Kidney tubule cell (primary cell): ENCODE measurements around the gene GALNT17.
A peak's percentile ranks its signal among the peaks of the same experiment; 100 is the strongest.
"Not testable (repeated sequence)": the region's sequence is repeated elsewhere in the genome, so short reads cannot be mapped to it uniquely, and the experiment has no call there.

Source experiments
- DNase-seq: peaks from one replicate; pipeline ENCODE4 v3.0.0-alpha.2; 2018; ENCODE audit warnings: low spot score

Gene GALNT17

DNA sequence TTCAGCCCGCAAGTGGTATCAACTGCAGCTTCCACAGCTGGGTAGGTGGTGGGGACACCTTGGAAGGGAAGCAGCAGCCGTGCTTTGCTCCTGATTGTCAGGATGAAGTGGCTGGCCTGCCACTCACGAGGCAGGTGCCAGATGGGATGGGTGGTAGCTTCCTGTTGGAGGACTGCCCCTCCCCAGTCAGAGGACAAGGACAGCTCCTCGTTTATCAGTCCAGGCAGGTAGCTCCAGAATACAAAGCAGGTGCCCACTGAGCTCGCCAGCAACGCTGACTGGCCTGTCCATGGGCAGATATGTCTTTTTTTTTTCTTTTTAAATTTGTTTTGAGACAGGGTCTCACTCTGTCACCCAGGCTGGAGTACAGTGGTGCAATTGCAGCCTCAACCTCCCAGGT, 431.3 kb downstream of the GALNT17 start:
- DNase-seq, result no peak

DNA sequence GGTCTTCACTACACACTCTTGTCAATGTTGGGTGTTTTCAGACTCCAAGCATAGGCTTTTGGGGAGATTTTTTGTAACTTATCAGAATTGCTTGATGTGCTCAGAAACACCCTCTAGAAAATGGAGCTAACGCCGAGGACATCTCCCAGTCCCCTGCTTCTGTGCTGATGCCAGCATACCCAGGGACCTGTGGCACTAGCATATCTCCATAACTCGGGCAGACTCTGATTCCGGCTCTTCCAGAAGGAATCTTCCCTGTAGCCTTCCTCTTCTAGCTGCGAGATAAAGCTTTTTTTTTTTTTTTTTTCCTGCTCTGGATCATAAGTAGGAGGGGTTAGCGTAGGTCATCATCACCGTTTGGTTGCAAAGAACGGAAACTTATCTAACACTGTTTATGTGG, 434.4 kb downstream of the GALNT17 start:
- no peak for DNase-seq

DNA sequence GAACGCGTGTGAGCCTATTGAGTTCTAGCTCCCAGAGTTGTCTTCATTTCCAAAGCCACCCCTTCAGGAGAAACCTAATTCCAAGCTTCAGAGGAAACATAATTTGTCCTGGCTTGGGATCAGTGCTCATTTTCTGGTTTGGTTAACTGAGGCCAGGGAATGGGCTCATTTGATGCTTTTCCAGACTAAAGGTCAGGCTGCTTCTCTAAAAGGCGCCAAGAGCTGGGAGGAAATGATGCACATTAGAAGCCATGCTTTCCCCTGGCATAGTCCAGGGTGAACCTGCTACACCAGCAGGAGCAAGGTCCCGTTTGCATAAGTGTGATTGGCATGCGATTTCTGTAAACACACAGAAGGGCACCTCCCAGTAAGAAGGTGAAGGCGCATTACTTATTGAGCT, 435.0 kb downstream of the GALNT17 start:
- DNase-seq, result no peak

DNA sequence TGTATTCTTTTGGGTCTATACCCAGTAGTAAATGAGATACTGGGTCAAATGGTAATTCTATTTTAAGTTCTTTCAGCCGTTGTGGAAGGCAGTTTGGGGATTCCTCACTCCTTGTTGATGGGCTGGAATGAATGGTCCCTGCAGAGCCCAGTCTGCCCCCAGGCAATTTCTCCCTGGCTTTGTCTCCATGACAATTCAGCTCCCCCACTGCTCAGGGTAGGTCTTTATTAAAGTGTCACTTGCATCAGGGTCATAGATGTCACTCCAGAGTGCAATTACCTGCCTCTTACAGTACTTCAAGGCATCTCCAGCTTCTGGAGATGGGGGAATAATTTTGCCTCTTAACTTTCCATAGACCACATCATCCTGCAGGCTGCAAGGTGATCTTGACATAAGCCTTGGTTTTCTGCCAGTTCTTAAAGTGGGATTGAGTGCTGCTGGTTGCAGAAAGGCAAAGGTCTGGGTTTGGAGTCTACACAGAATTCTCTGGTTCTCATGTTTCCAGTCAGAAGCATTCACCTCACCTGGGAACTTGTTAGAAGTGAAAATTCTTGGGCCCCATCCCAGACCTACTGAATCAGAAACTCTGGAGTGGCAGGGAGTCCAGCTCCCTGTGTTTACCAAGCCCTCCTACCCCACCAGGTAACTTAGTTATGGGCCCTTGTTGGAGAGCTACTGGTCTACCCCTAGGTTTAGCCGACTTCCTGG, 442.4 kb downstream of the GALNT17 start:
- DNase-seq, result no peak

DNA sequence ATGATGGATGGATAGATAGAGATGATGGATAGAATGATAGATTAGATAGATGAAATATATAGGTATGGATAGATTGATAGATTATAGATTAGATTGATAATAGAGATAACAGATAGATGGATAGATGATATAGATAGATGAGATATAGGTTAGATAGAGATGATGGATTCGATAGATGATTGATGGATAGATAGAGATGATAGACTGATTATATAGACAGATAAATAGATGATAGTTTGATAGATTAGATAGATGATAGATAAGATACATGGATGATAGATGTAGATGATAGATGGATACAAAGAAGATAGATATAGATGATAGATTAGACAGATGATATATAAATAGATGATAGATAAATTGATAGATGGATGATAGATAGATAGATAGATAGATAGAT, 448.1 kb downstream of the GALNT17 start:
- no peak for DNase-seq

DNA sequence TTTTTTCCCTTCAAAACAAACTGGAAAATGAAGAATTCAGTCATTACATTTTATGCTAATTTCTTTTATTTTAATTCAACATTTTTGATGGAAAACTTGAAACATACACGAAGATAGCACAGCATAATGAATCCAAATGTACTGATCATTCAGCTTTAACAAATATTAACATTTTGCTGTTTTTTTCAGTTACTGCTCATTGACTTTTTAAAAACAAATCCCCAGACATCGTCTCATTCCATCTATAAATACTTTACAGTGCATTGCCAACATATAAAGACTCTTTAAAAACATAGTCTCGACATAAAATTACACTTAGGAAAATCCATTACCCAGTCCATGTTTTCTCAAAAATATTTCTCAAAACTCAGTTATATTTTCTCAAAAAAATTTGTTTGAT, 452.3 kb downstream of the GALNT17 start:
- DNase-seq, result no peak

DNA sequence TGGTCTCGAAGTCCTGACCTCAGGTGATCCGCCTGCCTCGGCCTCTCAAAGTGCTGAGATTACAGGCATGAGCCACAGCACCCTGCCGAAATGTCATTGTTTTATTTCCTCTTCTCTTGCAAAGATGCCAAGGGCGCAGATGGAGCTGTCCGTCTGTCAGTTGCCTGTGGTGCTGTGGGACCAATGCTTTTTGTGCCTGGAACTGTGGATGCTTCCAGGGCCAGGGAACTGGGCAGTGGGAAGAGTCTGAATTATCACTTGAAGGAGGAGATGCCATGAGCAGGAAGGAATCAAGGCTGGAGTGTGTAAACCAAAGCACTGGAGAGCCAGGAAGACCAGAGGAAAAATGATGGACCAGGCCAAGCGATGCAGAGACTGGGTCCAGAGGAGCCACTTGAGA, 459.9 kb downstream of the GALNT17 start:
- no peak for DNase-seq

DNA sequence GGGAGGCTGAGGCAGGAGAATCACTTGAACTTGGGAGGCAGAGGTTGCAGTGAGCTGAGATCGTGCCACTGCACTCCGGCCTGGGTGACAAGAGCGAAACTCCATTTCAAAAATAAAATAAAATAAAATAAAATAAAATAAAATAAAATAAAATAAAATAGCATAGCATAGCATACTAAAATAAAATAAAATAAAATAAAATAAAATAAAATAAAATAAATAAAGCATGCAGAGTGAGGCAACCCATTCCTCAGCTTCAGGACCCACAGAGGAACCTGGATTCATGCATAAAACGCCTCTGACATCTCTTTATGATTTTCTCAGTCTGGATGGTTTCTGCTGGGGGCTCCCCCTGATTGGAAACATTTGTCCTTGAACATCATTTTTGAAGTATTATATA, 460.4 kb downstream of the GALNT17 start:
- not testable (repeated sequence) for DNase-seq

DNA sequence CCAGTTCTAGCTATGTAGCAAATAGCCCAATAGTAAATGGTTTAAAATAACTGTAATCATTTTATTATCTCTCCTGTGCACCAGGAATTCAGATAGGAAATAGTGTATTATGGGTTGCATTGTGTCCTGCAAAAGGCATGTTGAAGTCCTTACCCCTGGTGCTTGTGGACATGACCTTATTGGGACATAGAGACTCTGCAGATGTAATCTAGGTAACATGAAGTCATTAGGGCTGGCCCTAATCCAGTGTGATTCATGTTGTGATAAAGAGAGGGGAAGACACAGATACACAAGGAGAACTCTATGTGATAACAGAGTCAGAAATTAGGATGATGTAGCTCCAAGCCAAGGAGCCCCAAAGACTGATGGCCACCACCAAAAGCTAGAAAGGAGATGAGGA, 462.8 kb downstream of the GALNT17 start:
- peak; percentile 14 for DNase-seq

DNA sequence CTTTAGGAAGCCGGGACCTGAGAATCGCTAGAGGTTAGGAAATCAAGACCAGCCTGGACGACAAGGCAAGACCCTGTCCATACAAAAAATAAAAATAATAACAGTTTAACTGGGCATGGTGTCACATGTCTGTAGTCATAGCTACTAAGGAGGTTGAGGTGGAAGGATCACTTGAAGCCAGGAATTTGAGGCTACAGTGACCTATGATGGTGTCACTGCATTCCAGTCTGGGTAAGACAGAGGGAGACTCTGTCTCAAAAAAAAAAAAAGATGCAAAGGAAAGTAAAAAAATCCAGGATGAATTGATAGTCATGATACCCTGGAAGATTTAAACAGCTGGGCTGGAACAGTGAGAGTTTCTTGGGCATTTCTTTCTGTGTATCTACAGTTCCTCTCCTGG, 463.2 kb downstream of the GALNT17 start:
- DNase-seq, result peak; percentile 52

DNA sequence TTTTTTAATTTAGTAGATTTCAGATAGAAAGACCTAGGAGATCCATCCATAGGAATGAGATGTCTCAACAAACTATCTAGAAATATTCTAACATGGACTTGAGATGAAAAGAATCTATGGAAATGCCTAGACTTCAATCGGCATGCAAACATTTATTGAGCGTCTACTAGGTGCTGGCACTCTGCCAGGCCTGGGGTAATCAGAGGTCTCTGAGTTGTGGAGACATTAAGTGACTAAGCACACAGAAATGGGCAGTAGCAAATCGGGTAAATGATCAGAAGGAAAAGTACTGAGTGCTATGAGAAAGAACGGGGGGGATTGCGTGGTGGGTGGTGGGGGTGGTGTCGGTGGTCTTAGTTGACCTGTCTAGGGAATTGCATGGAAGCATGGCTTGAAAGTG, 466.6 kb downstream of the GALNT17 start:
- DNase-seq, result no peak

DNA sequence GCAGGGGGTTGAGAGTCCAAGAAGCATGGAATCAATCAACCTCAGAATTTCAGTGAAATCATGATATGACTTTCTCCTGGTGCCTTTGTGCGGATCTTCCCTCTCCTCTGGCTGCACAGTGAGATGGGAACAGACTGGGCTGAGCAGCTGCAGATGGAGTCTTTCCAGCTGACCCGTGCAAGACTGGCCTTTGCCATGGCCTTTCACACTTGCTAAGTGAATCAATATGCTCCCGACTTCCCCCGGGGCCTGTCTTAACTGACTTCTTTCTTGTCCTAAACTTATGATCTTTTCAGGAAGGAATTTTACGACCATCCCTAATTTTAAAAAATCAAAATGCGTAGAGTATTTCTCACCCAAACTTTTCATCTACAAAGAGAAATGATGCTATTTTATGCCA, 469.9 kb downstream of the GALNT17 start:
- DNase-seq, result no peak

DNA sequence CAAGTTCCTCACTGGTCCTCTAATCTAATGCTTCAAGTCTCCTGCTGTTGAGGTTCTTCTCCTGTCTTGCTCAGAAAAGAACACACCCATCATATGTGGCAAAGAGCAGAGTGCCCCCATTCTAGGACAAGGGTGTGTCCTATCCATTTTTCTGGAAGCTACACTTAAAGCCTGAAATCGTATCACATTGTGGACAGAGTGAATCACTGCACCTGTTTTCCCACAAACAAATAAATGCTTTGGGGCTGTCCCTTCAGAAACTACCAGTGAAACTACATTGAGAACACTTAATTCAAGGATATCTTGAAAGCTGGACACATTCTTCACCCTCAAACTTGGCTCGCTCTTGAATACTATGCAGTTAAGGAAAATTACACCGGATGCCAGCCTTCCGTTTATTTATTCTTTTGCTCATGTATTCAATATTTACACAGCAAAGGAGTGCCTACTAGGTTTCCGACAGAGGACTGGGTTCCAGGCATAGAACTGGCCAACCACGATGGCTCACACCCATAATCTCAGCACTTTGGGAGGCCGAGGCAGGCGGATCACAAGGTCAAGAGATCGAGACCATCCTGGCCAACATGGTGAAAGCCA, 473.0 kb downstream of the GALNT17 start:
- DNase-seq, result no peak

DNA sequence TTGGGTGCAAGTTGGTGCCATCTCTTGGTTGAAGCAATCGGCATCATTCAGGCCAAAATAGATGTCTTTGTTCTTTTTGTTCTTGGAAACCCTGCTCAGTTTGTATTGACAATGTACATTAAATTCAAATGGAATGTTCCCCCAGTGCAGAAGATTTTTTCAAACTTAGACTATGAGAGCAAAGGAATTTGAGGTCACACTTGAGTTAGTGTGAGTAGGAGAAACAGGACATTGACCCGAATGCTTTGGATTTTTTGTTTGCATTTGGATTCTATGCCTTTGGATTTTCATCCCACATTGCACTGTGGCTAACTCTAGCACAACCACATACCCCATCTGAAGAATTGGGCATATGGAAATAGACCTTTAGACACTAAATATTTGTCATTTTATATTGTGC, 480.0 kb downstream of the GALNT17 start:
- DNase-seq, result no peak

DNA sequence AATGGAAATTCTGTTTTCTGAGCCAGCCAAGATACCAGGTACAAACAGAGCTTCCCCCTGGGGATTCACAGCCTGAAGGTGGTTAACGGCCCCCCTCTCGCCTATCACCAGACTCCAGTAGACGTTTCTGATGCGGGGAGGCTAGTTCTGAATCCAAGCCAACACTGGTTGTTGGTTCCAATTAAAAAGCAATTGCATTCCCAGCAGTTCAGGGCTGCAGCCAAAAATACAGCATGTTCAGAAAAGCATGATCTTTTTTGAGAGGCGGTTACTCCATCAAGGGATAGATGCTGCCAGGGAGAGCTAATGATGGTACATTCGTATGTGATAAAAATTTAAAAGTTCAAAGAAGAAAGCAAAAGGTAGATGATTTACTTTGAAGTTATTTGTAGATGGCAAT, 481.0 kb downstream of the GALNT17 start:
- DNase-seq, result no peak

DNA sequence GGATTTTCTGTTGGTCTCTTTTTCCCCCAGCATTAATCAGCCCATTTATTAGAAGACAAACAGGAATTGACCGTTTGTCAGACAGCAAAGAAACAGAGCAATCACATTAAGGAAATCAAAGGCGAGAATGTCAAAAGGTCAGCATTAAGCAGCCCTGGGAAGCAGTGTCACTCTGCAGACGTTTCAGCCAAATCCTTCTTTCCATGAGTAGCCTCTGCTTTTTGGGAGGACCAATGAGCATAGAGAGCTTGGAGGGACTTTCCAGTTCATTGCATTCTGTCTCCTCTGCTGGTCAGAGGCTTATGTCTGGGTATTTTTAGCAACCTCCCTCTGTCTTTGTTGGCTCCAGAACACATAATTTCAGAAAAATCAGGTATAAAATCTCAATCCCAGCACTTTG, 481.4 kb downstream of the GALNT17 start:
- no peak for DNase-seq

DNA sequence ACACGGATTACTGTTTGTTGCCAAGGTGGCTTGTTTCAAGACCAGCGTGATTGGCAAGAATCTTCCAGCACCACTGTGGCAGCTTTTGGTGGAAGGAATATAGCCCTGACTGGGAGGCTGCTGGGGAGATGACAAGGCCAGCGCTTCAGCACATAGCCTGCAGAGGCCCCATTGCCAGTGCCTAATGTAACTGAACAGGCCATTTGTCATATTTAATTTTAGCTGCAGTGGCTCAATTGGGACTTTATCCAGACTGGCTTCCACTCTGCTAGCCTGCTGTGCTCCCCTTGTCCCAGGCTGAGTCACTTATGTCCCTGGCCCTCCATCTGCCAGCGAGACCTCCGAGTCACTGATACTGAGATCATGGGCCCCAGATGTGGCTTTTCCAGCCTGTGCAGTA, 483.1 kb downstream of the GALNT17 start:
- no peak for DNase-seq

DNA sequence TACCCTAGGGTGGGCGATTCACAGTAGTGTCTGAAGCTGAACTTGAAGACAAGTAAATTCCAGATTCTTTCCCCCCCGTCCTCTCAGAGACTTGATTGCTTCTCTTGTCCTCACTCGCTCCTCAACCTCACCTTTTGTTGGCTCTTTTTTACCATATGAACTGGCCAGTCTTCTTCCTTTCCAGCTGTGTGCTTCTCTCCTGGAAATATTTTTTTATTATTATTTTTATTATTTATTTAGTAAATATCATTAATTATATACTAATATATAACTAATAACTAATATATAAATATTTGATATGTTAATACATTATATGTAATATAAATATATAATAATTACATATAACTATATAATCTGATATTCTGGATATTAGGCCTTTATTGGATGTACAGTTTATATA, 484.3 kb downstream of the GALNT17 start:
- no peak for DNase-seq

DNA sequence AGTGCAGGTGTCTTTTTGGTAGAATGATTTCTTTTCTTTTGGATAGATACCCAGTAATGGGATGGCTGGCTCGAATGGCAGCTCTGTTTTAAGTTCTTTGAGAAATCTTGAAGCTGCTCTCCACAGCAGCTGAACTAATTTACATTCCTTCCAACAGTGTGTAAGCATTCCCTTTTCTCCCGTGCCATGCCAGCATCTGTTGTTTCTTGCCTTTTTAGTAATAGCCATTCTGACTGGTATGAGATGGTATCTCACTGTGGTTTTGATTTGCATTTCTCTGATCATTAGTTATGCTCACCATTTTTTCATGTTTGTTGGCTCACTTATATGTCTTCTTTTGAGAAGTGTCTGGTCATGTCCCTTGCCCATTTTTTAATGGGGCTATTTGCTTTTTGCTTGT, 486.3 kb downstream of the GALNT17 start:
- no peak for DNase-seq

DNA sequence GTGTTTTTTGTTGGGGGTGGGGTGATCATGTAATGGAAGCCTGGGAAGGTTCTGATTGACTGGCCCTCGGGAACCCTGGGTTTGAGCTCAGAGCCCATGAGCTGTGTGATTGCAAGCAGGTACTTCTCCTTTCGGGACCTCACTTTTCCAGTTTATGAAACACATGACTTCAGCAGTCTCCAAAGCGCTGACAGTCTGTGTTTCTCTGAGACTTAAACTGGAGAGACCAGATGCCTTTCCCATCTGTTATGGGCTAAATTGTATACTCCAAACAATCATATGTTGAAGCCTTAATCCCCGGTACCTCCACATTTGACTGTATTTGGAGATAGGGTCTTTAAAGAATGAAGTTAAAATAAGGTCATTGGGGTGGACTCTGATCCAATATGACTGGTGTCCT, 493.6 kb downstream of the GALNT17 start:
- DNase-seq, result no peak

DNA sequence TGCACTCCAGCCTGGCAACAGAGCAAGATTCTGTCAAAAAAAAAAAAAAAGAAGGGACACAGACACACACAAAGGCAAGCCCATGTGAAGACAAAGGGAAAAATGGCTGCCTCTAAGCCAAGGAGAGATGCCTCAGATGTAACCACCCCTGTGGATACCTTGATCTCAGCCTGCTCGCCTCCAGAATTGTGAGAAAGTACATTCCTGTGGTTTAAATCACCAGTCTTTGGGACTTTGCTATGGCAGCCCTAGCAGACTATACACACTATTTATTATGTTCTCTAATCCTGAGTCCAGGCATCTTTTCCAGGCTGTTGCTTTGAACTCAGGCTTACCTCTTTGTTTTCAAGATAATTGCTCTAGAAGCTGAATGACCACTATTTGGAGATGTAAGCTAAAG, 494.3 kb downstream of the GALNT17 start:
- peak; percentile 45 for DNase-seq

DNA sequence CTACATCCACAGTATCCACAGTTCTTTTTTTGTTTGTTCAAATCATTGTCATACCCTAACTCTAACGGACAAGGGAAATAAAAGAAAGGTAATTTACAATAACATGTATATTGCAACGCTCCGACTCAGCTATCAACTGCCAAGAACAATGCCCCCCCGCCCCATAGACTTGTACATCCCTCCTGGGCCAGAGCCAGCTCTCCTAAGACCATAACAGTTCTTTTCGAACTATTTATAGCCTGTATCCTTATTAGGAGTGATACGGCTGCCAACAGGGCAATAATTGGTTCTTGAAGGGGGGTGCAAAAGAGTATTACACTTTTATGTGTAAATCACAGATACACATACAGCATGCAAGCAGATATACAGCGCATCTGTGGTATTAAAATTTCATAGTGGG, 495.7 kb downstream of the GALNT17 start:
- DNase-seq, result no peak

DNA sequence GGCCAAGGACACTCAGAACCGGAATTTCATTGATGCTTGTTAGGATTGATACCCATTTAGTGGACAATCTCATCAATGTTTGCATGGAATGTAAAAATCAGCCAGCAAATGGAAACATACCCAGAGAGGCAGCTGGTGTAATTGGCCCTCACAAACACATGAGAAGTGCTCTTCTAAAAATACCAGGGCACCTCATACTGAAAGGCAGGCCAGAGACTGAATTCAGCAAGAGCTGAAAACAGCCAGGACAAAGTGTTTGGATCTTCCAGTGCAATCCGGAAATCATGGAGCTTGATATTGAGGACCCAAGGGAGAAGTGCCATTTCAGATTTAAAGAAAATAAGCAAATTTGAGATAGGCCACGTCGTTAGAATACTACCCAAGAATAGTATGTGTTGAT, 498.6 kb downstream of the GALNT17 start:
- DNase-seq, result no peak

DNA sequence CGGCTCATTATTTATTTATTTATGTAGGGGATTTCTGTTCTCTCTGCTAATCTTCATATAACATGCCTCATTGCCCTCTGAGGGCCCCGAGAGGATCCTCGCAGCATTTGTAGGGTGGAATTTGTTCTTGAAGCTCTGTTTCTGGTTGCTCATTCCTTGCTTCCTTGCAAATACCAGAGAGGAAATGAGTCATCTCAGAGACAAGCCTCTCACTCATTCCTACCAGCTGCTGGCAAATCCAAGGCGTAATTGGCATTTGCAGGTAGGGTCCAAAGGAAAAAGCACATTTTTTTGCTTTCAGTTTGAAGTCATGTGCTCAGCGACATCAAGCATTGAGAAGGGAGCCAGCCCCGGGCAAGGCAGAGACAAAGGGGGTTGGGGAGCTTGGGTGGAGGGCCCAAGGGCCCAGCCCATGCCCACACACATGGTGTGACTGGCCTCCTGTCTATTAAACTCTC, 501.6 kb downstream of the GALNT17 start:
- peak; percentile 97 for DNase-seq
